NOMO-1 treated with dmso at 0.1 percent for 144 hours (cell line): Measurements from ENCODE around the gene DSCAM.

Source experiments
- DNase-seq: peaks from one replicate; lab custom pipeline; 2025; ENCODE audit not compliant: unreplicated experiment; lab: John Stamatoyannopoulos, UW

DSCAM gene

GRCh38 chr21:40562242-40563002 is 284.5 kb downstream of the DSCAM start:
- no peak for DNase-seq

- DNase-seq: no peak
Observed at GRCh38 chr21:40556442-40556968, 290.5 kb downstream of the DSCAM start.

- no peak for DNase-seq
Observed at GRCh38 chr21:40555021-40555528, 291.9 kb downstream of the DSCAM start.

DNA sequence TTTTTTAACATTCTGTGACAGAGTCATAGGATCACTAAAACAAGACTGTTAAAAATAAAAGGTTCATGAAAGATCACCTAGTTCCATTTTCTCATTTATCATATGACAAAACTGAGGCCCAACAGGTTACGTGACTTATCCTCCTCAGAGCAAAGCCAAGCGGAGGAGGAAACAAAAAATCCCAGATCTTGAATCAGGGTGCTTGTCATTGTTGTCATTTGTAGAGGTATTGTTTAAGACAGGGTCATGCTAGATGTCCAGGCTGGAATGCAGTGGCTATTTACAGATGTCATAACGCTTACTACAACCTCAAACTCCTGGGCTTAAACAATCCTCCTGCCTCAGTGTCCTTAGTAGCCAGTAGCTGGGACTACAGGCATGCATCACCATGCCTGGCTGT is 293.2 kb downstream of the DSCAM start:
- DNase-seq: no peak

DNA sequence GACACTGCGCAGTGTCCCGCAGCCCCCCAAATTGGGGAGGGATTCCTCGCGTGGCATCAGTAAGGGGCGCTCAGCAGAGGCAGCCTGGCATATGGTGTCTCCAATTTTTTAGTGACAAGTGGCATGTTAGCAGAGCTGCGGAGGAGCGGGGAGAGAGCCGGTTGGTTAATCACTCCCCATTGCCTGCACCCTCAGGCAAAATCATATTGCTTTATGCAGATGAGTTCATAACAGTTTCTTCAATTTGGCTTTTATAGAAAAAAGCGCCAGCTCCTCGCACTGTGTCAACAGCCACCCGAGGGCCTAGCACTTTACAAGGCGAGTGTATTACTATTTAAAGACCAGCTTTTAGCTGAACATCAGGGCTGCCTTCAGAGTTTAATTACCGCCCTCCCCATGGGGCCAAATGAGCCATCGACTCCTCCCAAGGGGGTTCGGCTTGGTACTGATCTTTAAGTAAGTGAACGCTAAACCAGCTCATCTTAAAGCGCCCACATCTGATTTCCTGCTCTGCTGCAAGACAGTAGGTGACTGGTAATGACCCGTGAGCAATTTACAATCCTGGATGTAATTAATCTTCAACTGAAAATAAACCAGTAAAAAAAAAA is 298.9 kb downstream of the DSCAM start:
- no peak for DNase-seq

GRCh38 chr21:40546647-40547046 is 300.3 kb downstream of the DSCAM start:
- peak; percentile 59 for DNase-seq

DNA sequence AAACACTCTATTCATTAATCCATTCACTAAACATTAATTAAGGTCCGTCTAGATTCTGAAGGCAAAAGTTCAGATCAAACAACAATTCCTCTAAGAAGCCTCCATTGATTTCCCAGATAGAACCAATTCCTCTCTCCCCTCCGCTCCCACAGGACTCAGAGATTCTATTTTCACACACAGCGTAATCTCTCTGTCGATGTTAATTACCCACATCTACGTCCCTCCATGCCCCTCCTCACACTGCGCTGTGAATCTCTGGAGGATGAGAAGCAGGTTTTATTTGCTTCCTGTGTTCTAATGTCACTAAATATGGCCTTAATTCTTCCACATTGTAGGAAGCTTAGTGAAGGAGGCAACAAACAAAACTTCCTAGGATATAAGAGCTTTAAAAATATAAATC is 306.7 kb downstream of the DSCAM start:
- no peak for DNase-seq

DNA sequence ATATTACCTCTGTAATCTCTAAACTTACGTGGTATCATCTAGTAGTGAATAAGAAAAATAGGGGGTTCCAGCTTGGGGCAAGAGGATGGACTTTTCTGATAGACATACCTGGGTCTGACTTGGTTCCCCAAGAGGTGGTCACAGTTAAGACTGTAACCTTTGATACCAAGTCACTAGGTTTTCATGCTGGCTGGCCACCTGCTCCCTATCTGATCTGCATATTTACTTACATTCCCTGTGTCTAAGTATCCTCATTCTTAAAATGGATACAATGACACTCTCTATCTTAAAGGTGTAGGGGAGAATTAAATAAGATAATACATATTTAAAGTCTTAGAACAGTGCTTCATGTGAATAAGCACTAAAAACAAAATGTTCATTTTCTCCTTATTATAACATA is 312.1 kb downstream of the DSCAM start:
- DNase-seq: no peak

DNA sequence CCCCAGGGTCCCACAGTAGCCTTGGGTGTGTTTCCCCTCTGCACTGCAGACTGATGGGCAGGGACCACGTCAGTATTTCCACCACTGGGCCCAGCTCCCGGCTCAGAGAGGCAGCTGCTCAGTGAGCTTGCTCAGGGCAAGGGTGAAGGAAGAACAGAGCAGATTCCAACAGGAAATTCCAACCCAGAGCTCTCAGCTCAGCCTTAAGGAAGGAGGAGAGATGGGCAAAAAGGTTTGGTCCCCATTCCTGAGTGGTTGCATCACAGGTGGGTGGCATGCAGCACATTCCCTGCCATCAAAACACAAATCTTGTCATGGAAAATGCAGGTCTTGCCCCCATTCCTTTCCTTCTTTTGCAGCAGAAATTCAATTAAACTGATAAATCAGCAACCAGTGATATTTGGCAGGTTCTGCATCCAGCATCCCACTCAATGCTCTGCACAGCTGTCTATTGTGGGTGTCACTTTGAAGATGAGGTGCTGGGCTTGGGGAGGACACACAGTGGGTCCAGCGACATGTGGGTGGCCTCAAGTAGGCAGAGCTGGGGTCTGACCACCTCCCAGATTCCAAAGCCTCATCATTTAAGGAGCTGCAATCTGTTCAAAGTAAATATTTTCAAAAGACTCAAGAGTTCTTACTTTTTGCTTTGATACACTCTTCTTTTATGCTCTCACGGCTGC is 315.4 kb downstream of the DSCAM start:
- DNase-seq: no peak

GRCh38 chr21:40531016-40531415 is 315.9 kb downstream of the DSCAM start:
- no peak for DNase-seq

GRCh38 chr21:40517646-40518045 is 329.3 kb downstream of the DSCAM start:
- DNase-seq: no peak

DNA sequence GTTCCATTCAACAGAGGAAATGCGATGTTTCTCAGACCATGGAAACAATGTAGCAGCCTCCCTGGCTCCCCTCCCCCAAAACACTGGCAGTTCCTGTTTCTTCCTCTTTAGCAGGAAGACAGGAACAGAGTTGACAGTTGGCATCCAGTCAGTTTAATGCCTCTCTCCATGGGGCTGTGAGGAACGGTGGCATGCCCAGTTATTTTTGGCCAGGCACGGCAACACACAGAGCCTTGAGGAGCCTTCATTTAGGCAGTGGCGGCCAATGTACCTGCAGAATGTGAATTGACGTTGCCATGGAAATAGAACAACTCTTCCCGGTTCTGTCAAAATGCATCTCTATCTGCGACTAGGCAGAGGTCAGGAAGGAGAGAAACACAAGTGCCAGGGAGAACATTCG is 330.6 kb downstream of the DSCAM start:
- DNase-seq: peak; percentile 4

- DNase-seq: no peak
Observed at GRCh38 chr21:40512590-40512989, 334.4 kb downstream of the DSCAM start.

GRCh38 chr21:40507978-40508377 is 339.0 kb downstream of the DSCAM start:
- DNase-seq: no peak

DNA sequence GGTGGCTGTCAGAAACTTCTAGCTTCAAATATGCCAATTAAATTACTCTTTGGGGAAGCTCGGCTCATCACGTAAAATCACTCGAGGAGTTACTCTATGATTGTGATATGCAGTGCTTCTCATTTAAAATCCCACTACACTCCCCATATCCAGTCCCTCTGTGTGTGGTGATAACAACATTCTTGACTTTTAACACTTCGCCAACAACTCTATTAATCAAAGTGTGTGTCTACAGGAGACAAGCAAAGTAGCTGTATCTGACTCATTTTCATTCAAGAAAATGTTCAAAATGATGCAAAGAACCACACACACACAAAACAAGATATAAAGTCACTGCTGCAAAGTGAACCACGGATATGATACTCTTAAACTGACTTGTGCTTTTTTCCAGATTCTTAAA is 341.3 kb downstream of the DSCAM start:
- DNase-seq: no peak

- DNase-seq: no peak
Observed at GRCh38 chr21:40505244-40505643, 341.7 kb downstream of the DSCAM start.

DNA sequence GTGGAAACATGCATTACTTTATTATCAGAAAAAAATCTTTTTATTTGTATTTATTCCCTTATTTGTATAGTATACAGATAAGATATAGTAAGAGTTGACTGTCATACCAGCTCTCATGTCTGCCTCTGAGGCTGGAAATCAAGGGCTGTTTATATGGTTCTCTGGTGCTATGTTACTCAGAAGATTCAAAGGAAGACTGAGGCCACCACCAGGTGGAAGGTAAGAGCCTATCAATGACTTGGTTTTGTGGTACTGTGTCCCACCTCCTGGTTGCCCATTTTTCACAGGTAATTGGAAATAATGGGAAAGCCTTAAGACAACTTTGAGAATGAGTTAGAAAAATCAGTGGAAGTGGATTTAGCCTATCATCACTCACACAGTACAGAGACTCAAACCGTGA is 342.1 kb downstream of the DSCAM start:
- DNase-seq: no peak

DNA sequence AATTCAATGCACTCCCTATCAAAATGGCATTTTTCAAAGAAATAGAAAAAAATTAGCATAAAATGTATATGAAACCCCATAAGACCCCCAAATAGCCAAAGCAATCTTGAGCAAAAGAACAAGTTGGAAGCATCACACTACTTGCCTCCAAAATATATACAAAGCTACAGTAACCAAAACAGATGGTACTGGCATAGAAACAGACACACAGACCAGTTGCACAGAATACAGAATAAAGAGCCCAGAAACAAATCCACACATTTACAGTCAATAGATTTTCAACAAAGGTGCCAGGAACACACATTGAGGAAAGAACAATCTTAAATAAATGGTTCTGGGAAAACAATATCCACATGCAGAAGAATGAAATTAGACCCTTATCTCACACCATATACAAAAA is 350.8 kb downstream of the DSCAM start:
- no peak for DNase-seq

- no peak for DNase-seq
Observed at GRCh38 chr21:40490408-40490807, 356.6 kb downstream of the DSCAM start.

DNA sequence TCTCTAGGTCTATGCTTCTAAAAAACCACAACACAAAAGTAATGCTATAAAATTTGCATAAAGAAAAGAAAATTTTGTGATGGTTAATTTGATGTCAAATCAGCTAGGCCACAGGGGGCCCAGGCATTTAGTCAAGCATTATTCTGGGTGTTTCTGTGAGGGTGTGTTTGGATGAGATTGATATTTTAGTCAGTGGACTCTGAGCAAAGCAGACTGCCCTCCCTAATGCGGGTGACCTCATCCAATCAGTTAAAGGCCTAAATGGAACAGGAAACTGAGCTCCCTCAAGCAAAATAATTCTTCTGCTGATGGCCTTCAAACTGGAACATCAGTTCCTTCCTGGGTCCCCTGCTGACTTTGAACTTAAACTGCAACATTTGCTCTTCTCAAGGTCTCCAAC is 358.0 kb downstream of the DSCAM start:
- DNase-seq: no peak

DNA sequence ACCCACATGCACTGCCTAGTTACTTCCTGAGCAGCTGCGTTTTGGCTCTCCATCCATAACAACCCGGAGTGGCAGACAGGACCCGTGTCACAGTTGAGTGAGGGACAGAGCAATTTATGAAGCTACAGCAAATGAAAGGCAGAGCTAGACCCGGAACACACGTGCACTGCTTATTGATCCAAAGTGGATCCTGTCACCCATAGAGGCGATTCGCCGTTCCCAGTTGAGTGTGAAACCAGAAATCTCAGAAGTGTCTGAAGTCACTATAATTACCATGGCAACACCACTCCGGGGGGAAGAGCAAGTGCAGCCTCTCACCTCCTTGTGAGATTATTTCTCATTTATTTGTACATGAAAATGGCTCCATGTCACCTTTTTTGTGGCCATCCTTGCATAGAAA is 365.2 kb downstream of the DSCAM start:
- DNase-seq: no peak

- DNase-seq: no peak
Observed at GRCh38 chr21:40474513-40474912, 372.4 kb downstream of the DSCAM start.
